H1 (cell line): Measurements from ENCODE around the gene NDUFA6. TPM values are rescaled to one million over a fixed set of nuclear protein-coding genes. Genes with fewer than 3 reads are reported as not detected.

Experiments
- CTCF ChIA-PET: fragments of 300-600 bp; sonication (Branson Sonifier 250); formaldehyde crosslinking; loops from one replicate; lab custom pipeline; 2021; ENCODE audit not compliant: partially characterized antibody; lab: Charles Lee
- POLR2A ChIA-PET: fragments of 300-600 bp; sonication (Branson Sonifier 250); formaldehyde crosslinking; loops from one replicate; lab custom pipeline; 2021; ENCODE audit warnings: inconsistent platforms; ENCODE audit not compliant: partially characterized antibody; lab: Charles Lee
- DNase-seq, 2 experiments: peaks; one replicate each; pipeline versions ENCODE4 v3.0.0 to v3.0.0-alpha.2; 2010 to 2022; ENCODE audit warnings: low spot score in 2 of 2, low read depth in 1 of 2, mixed read lengths in 1 of 2
- FAIRE-seq: peaks from 2 replicates; lab custom pipeline; 2011; peaks lifted over from hg19 to GRCh38; lab: Jason Lieb, UNC
- H2AFZ ChIP-seq: 2 replicates; pipeline ENCODE4 v1.8.1; 2012; ENCODE audit warnings: low read length, inconsistent platforms
- H2AK5ac ChIP-seq: 2 replicates; pipeline ENCODE4 v1.6.1; 2013; ENCODE audit warnings: low read depth, low read length
- H2BK120ac ChIP-seq: replicated peaks from 2 replicates; pipeline ENCODE3; 2013; ENCODE audit warnings: low read depth, low read length, inconsistent platforms
- H2BK12ac ChIP-seq: 2 replicates; pipeline ENCODE4 v1.6.1; 2013; ENCODE audit warnings: low read depth, low read length
- H2BK15ac ChIP-seq: 2 replicates; pipeline ENCODE4 v1.6.1; 2013; ENCODE audit warnings: low read length
- H2BK20ac ChIP-seq: 2 replicates; pipeline ENCODE4 v1.6.1; 2013; ENCODE audit warnings: low read length
- H2BK5ac ChIP-seq: 2 replicates; pipeline ENCODE4 v1.6.1; 2013; ENCODE audit warnings: low read depth, low read length
- H3K14ac ChIP-seq: 2 replicates; pipeline ENCODE4 v1.6.1; 2013; ENCODE audit warnings: inconsistent platforms; ENCODE audit not compliant: insufficient read length
- H3K18ac ChIP-seq: 2 replicates; pipeline ENCODE4 v1.6.1; 2013; ENCODE audit warnings: low read length; ENCODE audit errors: extremely low read depth
- H3K23ac ChIP-seq: 2 replicates; pipeline ENCODE4 v1.6.1; 2013; ENCODE audit warnings: inconsistent platforms; ENCODE audit not compliant: insufficient read length
- H3K23me2 ChIP-seq: 2 replicates; pipeline ENCODE4 v1.6.1; 2013; ENCODE audit warnings: low read depth, low read length
- H3K27ac ChIP-seq: 2 replicates; pipeline ENCODE4 v1.6.1; 2011; ENCODE audit warnings: low read depth, low read length, inconsistent platforms
- H3K27me3 ChIP-seq, 4 experiments: replicated peaks in 1 of 4; 1 replicate in 1 of 4; 2 replicates in 3 of 4; pipeline versions ENCODE4 v1.6.1 to v1.8.1; 2011 to 2013; ENCODE audit warnings: low read length in 3 of 4, mild to moderate bottlenecking in 3 of 4, inconsistent platforms in 2 of 4, mixed read lengths in 2 of 4, moderate library complexity in 1 of 4; ENCODE audit not compliant: control insufficient read depth in 3 of 4, insufficient read depth in 3 of 4; ENCODE audit errors: extremely low read depth in 1 of 4
- H3K36me3 ChIP-seq, 4 experiments: 2 replicates each; pipeline versions ENCODE4 v1.6.1 to v1.8.1; 2011 to 2013; ENCODE audit warnings: mild to moderate bottlenecking in 4 of 4, low read length in 3 of 4, moderate library complexity in 2 of 4, control low read depth in 1 of 4, inconsistent platforms in 1 of 4; ENCODE audit not compliant: insufficient read depth in 4 of 4, control insufficient read depth in 2 of 4
- H3K4ac ChIP-seq: replicated peaks from 2 replicates; pipeline ENCODE3; 2013; ENCODE audit warnings: low read length, low read depth, mixed read lengths, inconsistent platforms; ENCODE audit not compliant: insufficient read length
- H3K4me1 ChIP-seq, 4 experiments: replicated peaks in 1 of 4; 1 replicate in 1 of 4; 2 replicates in 3 of 4; pipeline versions ENCODE4 v1.6.1 to v1.8.1; 2011 to 2013; ENCODE audit warnings: low read length in 3 of 4, inconsistent platforms in 2 of 4, mixed read lengths in 1 of 4; ENCODE audit not compliant: insufficient read depth in 4 of 4, control insufficient read depth in 3 of 4
- H3K4me2 ChIP-seq, 2 experiments: 2 replicates each; pipeline versions ENCODE4 v1.6.1 to v1.8.1; 2011 to 2013; ENCODE audit warnings: low read depth in 2 of 2, low read length in 2 of 2, control low read depth in 1 of 2, inconsistent platforms in 1 of 2, mild to moderate bottlenecking in 1 of 2; ENCODE audit not compliant: insufficient read depth in 1 of 2
- H3K4me3 ChIP-seq, 4 experiments: fragments of 200-600, 300-600 bp in 1 of 4; sonication (generic), shearing (Covaris generic), sonication (Bioruptor Twin) in 1 of 4; 2 replicates each; pipeline versions ENCODE4 v1.5.1 to v1.8.1; 2011 to 2016; ENCODE audit warnings: low read length in 4 of 4, low read depth in 3 of 4, control low read depth in 2 of 4, inconsistent platforms in 2 of 4, mild to moderate bottlenecking in 2 of 4, mixed read lengths in 1 of 4, moderate library complexity in 1 of 4; ENCODE audit not compliant: insufficient read depth in 2 of 4; ENCODE audit errors: extremely low read depth in 1 of 4
- H3K56ac ChIP-seq: replicated peaks from 2 replicates; pipeline ENCODE3; 2013; ENCODE audit warnings: low read depth, mild to moderate bottlenecking, mixed read lengths, low read length, inconsistent platforms; ENCODE audit not compliant: insufficient read length
- H3K79me1 ChIP-seq: 2 replicates; pipeline ENCODE4 v1.6.1; 2013; ENCODE audit warnings: low read depth, low read length, control low read depth
- H3K79me2 ChIP-seq, 2 experiments: 2 replicates each; pipeline versions ENCODE4 v1.6.1 to v1.8.1; 2012 to 2013; ENCODE audit warnings: low read length in 2 of 2, mild to moderate bottlenecking in 2 of 2, inconsistent platforms in 1 of 2; ENCODE audit not compliant: insufficient read depth in 2 of 2, control insufficient read depth in 1 of 2
- H3K9ac ChIP-seq, 4 experiments: replicated peaks in 1 of 4; 1 replicate in 1 of 4; 2 replicates in 3 of 4; pipeline versions ENCODE4 v1.6.1 to v1.8.1; 2011 to 2013; ENCODE audit warnings: low read depth in 3 of 4, low read length in 3 of 4, control low read depth in 2 of 4, mild to moderate bottlenecking in 2 of 4, moderate library complexity in 2 of 4, inconsistent platforms in 1 of 4; ENCODE audit errors: extremely low read depth in 1 of 4
- H3K9me3 ChIP-seq, 2 experiments: 2 replicates each; pipeline versions ENCODE4 v1.6.1 to v1.8.1; 2012 to 2013; ENCODE audit warnings: mild to moderate bottlenecking in 2 of 2, moderate library complexity in 2 of 2, control low read depth in 1 of 2, inconsistent platforms in 1 of 2, low read depth in 1 of 2, low read length in 1 of 2, mixed read lengths in 1 of 2; ENCODE audit not compliant: insufficient read depth in 2 of 2
- H4K20me1 ChIP-seq, 2 experiments: replicated peaks in 1 of 2; 2 replicates each; pipeline versions ENCODE3 to v1.8.1; 2011 to 2013; ENCODE audit warnings: inconsistent platforms in 2 of 2, low read length in 2 of 2, mild to moderate bottlenecking in 1 of 2; ENCODE audit not compliant: insufficient read depth in 2 of 2, control insufficient read depth in 1 of 2
- H4K5ac ChIP-seq: 2 replicates; pipeline ENCODE4 v1.6.1; 2013; ENCODE audit warnings: low read length, low read depth, mixed read lengths, inconsistent platforms; ENCODE audit not compliant: insufficient read length
- H4K8ac ChIP-seq: 2 replicates; pipeline ENCODE4 v1.8.0; 2013; ENCODE audit warnings: mild to moderate bottlenecking, moderate library complexity, low read length, inconsistent platforms; ENCODE audit not compliant: insufficient read depth; ENCODE audit errors: extremely low read depth
- H4K91ac ChIP-seq: replicated peaks from 2 replicates; pipeline ENCODE3; 2013; ENCODE audit warnings: low read length, mixed read lengths, inconsistent platforms; ENCODE audit not compliant: insufficient read length
- PHF8 ChIP-seq: fragments of 200-600 bp; sonication (generic); conservative IDR thresholded peaks from 2 replicates; pipeline ENCODE4 v1.7.1; 2012; ENCODE audit warnings: low read depth, mild to moderate bottlenecking, inconsistent platforms, low read length, moderate library complexity
- POLR2AphosphoS5 ChIP-seq: IDR thresholded peaks from 2 replicates; pipeline ENCODE4 v1.6.1; 2011; ENCODE audit warnings: low read depth, low read length
- RAD21 ChIP-seq, 2 experiments: IDR thresholded peaks in 1 of 2; conservative IDR thresholded peaks in 1 of 2; 2 replicates each; pipeline ENCODE4 v1.6.1; 2011; ENCODE audit warnings: low read depth in 2 of 2, low read length in 2 of 2, improper control_type of control experiment in 1 of 2, inconsistent platforms in 1 of 2, mild to moderate bottlenecking in 1 of 2, moderate library complexity in 1 of 2
- SP4 ChIP-seq: IDR thresholded peaks from 2 replicates; pipeline ENCODE4 v1.6.1; 2012; ENCODE audit warnings: low read length, inconsistent platforms
- SRF ChIP-seq: IDR thresholded peaks from 2 replicates; pipeline ENCODE4 v1.6.1; 2011; ENCODE audit warnings: mild to moderate bottlenecking, low read depth, low read length, moderate library complexity
- TBP ChIP-seq: IDR thresholded peaks from 2 replicates; pipeline ENCODE4 v1.6.1; 2011; ENCODE audit warnings: low read depth, low read length, improper control_type of control experiment
- WGBS, 2 experiments: shearing (Covaris generic) in 1 of 2; methylation state at CpG; one replicate each; pipeline versions ENCODE4 v1.1.6 to v1.1.7; 2013 to 2015; ENCODE audit warnings: low lambda C conversion rate in 2 of 2, mixed read lengths in 2 of 2, inconsistent platforms in 1 of 2, low coverage in 1 of 2, missing lambda C conversion rate in 1 of 2; ENCODE audit not compliant: insufficient replicate concordance in 2 of 2, insufficient coverage in 1 of 2, insufficient read length in 1 of 2; ENCODE audit errors: extremely low coverage in 1 of 2, missing lambda C conversion rate in 1 of 2; 5-methylcytosine and 5-hydroxymethylcytosine counted together
- polyA plus RNA-seq, 7 experiments: library from polyadenylated mRNA; depleted of rRNA in 3 of 7; stranded (reverse) in 5 of 7; unstranded in 2 of 7; fragments of >200 nt in 5 of 7; fragments of 200-250 nt in 2 of 7; gene quantifications; 1 replicate in 5 of 7; 2 replicates in 1 of 7; 4 replicates in 1 of 7; pipeline versions ENCODE4 v1.2.1 to v1.2.3, GENCODE V29; 2011 to 2013; ENCODE audit warnings: missing spikeins in 2 of 7, mixed read lengths in 2 of 7
- total RNA-seq: library from RNA; stranded (reverse); fragmentation: NEBNext Ultra II Directional; extraction: Animal tissue kit (Norgen Biotek cat#: 25700); gene quantifications from 2 replicates; pipeline ENCODE4 v1.2.1, GENCODE V29; 2021
- TF ChIP-seq, protein P1 (sequence below): IDR thresholded peaks from 2 replicates; pipeline ENCODE4 v1.6.1; 2012; ENCODE audit warnings: inconsistent platforms
- TF ChIP-seq, protein P2 (sequence below): IDR thresholded peaks from 2 replicates; pipeline ENCODE4 v1.6.1; 2011; ENCODE audit warnings: low read length, improper control_type of control experiment

The NDUFA6 gene
- total and polyA plus RNA-seq, 2 of the 8 experiments (the other 6 are each of a cell fraction or from before 2014, with no cell fraction given): 76.2 to 105 TPM

GRCh38 chr22:42052765-42053164 lies 37.8 kb downstream of the NDUFA6 start:
- no peak for DNase-seq
- no peak overlapping the region for H4K5ac ChIP-seq
- no peak overlapping the region for H4K91ac ChIP-seq
- H2BK15ac ChIP-seq: no peak overlapping the region
- no peak overlapping the region for H3K23ac ChIP-seq
- no peak overlapping the region for H2BK120ac ChIP-seq
- 86% methylated on average over 3 of the region's 3 CpGs; no CpG with 5 or more reads in 1 of the 2 experiments for WGBS, 2 experiments
- H4K20me1 ChIP-seq: no peaks in the 10 kb centered on the region
- no peak overlapping the region for H3K4me2 ChIP-seq
- POLR2A ChIA-PET: no interaction called here
- H3K18ac ChIP-seq: no peak overlapping the region
- H4K8ac ChIP-seq: no peak overlapping the region
- H2BK12ac ChIP-seq: no peak overlapping the region
- H3K27me3 ChIP-seq: peaks cover 0 to 1% (median 0%) of the 10 kb centered on the region in 4 experiments; a peak in 1 of 7 replicates
- no peak for FAIRE-seq
- TF ChIP-seq, protein P1, sequence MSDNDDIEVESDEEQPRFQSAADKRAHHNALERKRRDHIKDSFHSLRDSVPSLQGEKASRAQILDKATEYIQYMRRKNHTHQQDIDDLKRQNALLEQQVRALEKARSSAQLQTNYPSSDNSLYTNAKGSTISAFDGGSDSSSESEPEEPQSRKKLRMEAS: no peak
- TF ChIP-seq, protein P2, sequence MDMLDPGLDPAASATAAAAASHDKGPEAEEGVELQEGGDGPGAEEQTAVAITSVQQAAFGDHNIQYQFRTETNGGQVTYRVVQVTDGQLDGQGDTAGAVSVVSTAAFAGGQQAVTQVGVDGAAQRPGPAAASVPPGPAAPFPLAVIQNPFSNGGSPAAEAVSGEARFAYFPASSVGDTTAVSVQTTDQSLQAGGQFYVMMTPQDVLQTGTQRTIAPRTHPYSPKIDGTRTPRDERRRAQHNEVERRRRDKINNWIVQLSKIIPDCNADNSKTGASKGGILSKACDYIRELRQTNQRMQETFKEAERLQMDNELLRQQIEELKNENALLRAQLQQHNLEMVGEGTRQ: no peak
- no peak for TF ChIP-seq TBP
- TF ChIP-seq POLR2AphosphoS5: no peak
- no peak for TF ChIP-seq RAD21 (IDR thresholded peaks at IDR 0.05 in 1 of 2, conservative IDR thresholded peaks at IDR 0.05 in 1 of 2; ENCODE audit: low read depth in 2 of 2, low read length in 2 of 2)
- no peak for TF ChIP-seq PHF8
- no peak for TF ChIP-seq SP4
- TF ChIP-seq SRF: no peak
- no peak overlapping the region for H2AFZ ChIP-seq
- H3K9me3 ChIP-seq: 0 out of 4 replicates have a peak, but pooled peaks cover 0 to 5% of the 10 kb centered on the region in 2 experiments
- H3K79me1 ChIP-seq: no peaks in the 10 kb centered on the region
- no peaks in the 10 kb centered on the region for H3K79me2 ChIP-seq
- no peak overlapping the region for H3K27ac ChIP-seq
- H3K4me1 ChIP-seq: no peaks in the 10 kb centered on the region
- H3K14ac ChIP-seq: no peak overlapping the region
- CTCF ChIA-PET: interaction anchor here (0.5 kb wide), 1 partner anchor 410 kb away, joined by 3 read pairs; no protein-coding TSS in a partner anchor
- H2AK5ac ChIP-seq: no peak overlapping the region
- no peak overlapping the region for H3K9ac ChIP-seq
- H3K56ac ChIP-seq: no peak overlapping the region
- no peak overlapping the region for H3K4me3 ChIP-seq
- no peaks in the 10 kb centered on the region for H3K36me3 ChIP-seq
- H2BK20ac ChIP-seq: no peak overlapping the region
- H3K23me2 ChIP-seq: no peaks in the 10 kb centered on the region
- no peak overlapping the region for H2BK5ac ChIP-seq
- H3K4ac ChIP-seq: no peak overlapping the region
